Measurements from ENCODE around the gene FRRS1L.

The FRRS1L gene

GRCh38 chr9:109098171-109098959 lies 68.7 kb downstream of the FRRS1L start:
- Histone ChIP-seq H3K9ac (ENCODE audit: low read depth, low read length) (no peak overlapping the region), H3K27me3 (ENCODE audit: insufficient read depth, low read length) (no peaks in the 10 kb centered on the region), H3K27ac (ENCODE audit: low read length) (no peak overlapping the region), H3K36me3 (ENCODE audit: insufficient read depth, low read depth, low read length) (peaks cover 43% of the 10 kb centered on the region), H3K4me1 (ENCODE audit: insufficient read depth, low read length) (peaks cover 17% of the 10 kb centered on the region), H3K4me3 (ENCODE audit: low read length) (no peak overlapping the region), H3K9me3 (ENCODE audit: insufficient read depth, low read depth, low read length) (no peaks in the 10 kb centered on the region)

- no peak overlapping the region for H3K4me3 ChIP-seq (ENCODE audit: low read length)
- H3K9ac ChIP-seq (ENCODE audit: low read depth, low read length): no peak overlapping the region
- peaks cover 17% of the 10 kb centered on the region for H3K4me1 ChIP-seq (ENCODE audit: insufficient read depth, low read length)
- no peaks in the 10 kb centered on the region for H3K27me3 ChIP-seq (ENCODE audit: insufficient read depth, low read length)
- H3K9me3 ChIP-seq (ENCODE audit: insufficient read depth, low read depth, low read length): no peaks in the 10 kb centered on the region
- H3K27ac ChIP-seq (ENCODE audit: low read length): no peak overlapping the region
- peaks cover 46% of the 10 kb centered on the region for H3K36me3 ChIP-seq (ENCODE audit: insufficient read depth, low read depth, low read length)
Measured at GRCh38 chr9:109097146-109097545, 69.9 kb downstream of the FRRS1L start.

- Histone ChIP-seq H3K27me3 (ENCODE audit: insufficient read depth, low read length) (no peaks in the 10 kb centered on the region), H3K4me1 (ENCODE audit: insufficient read depth, low read length) (peaks cover 17% of the 10 kb centered on the region), H3K9me3 (ENCODE audit: insufficient read depth, low read depth, low read length) (no peaks in the 10 kb centered on the region), H3K9ac (ENCODE audit: low read depth, low read length) (no peak overlapping the region), H3K36me3 (ENCODE audit: insufficient read depth, low read depth, low read length) (peaks cover 59% of the 10 kb centered on the region), H3K4me3 (ENCODE audit: low read length) (no peak overlapping the region), H3K27ac (ENCODE audit: low read length) (no peak overlapping the region)
Measured at GRCh38 chr9:109095321-109095720, 71.7 kb downstream of the FRRS1L start.

- no peaks in the 10 kb centered on the region for H3K27me3 ChIP-seq (ENCODE audit: insufficient read depth, low read length)
- H3K27ac ChIP-seq (ENCODE audit: low read length): no peak overlapping the region
- no peak overlapping the region for H3K9ac ChIP-seq (ENCODE audit: low read depth, low read length)
- peaks cover 65% of the 10 kb centered on the region for H3K36me3 ChIP-seq (ENCODE audit: insufficient read depth, low read depth, low read length)
- no peak overlapping the region for H3K4me3 ChIP-seq (ENCODE audit: low read length)
- peaks cover 14% of the 10 kb centered on the region for H3K4me1 ChIP-seq (ENCODE audit: insufficient read depth, low read length)
- no peaks in the 10 kb centered on the region for H3K9me3 ChIP-seq (ENCODE audit: insufficient read depth, low read depth, low read length)
Measured at GRCh38 chr9:109094268-109094667, 72.8 kb downstream of the FRRS1L start.

- Histone ChIP-seq H3K9me3 (ENCODE audit: insufficient read depth, low read depth, low read length) (no peaks in the 10 kb centered on the region), H3K4me3 (ENCODE audit: low read length) (no peak overlapping the region), H3K36me3 (ENCODE audit: insufficient read depth, low read depth, low read length) (peaks cover 80% of the 10 kb centered on the region), H3K27ac (ENCODE audit: low read length) (peak overlapping the region; percentile 24), H3K27me3 (ENCODE audit: insufficient read depth, low read length) (no peaks in the 10 kb centered on the region), H3K4me1 (ENCODE audit: insufficient read depth, low read length) (no peaks in the 10 kb centered on the region), H3K9ac (ENCODE audit: low read depth, low read length) (no peak overlapping the region)
Measured at GRCh38 chr9:109092587-109092986, 74.5 kb downstream of the FRRS1L start.

GRCh38 chr9:109092051-109092580 lies 74.9 kb downstream of the FRRS1L start:
- Histone ChIP-seq H3K36me3 (ENCODE audit: insufficient read depth, low read depth, low read length) (peaks cover 83% of the 10 kb centered on the region), H3K9ac (ENCODE audit: low read depth, low read length) (no peak overlapping the region), H3K4me3 (ENCODE audit: low read length) (no peak overlapping the region), H3K9me3 (ENCODE audit: insufficient read depth, low read depth, low read length) (no peaks in the 10 kb centered on the region), H3K27me3 (ENCODE audit: insufficient read depth, low read length) (no peaks in the 10 kb centered on the region), H3K27ac (ENCODE audit: low read length) (no peak overlapping the region), H3K4me1 (ENCODE audit: insufficient read depth, low read length) (no peaks in the 10 kb centered on the region)

GRCh38 chr9:109088221-109088620 lies 78.8 kb downstream of the FRRS1L start:
- Histone ChIP-seq H3K9ac (ENCODE audit: low read depth, low read length) (no peak overlapping the region), H3K4me1 (ENCODE audit: insufficient read depth, low read length) (no peaks in the 10 kb centered on the region), H3K4me3 (ENCODE audit: low read length) (no peak overlapping the region), H3K27me3 (ENCODE audit: insufficient read depth, low read length) (no peaks in the 10 kb centered on the region), H3K36me3 (ENCODE audit: insufficient read depth, low read depth, low read length) (peaks cover 88% of the 10 kb centered on the region), H3K27ac (ENCODE audit: low read length) (no peak overlapping the region), H3K9me3 (ENCODE audit: insufficient read depth, low read depth, low read length) (no peaks in the 10 kb centered on the region)

- Histone ChIP-seq H3K27ac (ENCODE audit: low read length) (no peak overlapping the region), H3K9me3 (ENCODE audit: insufficient read depth, low read depth, low read length) (no peaks in the 10 kb centered on the region), H3K27me3 (ENCODE audit: insufficient read depth, low read length) (no peaks in the 10 kb centered on the region), H3K9ac (ENCODE audit: low read depth, low read length) (no peak overlapping the region), H3K36me3 (ENCODE audit: insufficient read depth, low read depth, low read length) (peaks cover 83% of the 10 kb centered on the region), H3K4me3 (ENCODE audit: low read length) (no peak overlapping the region), H3K4me1 (ENCODE audit: insufficient read depth, low read length) (no peaks in the 10 kb centered on the region)
Measured at GRCh38 chr9:109087795-109088194, 79.3 kb downstream of the FRRS1L start.

- Histone ChIP-seq H3K9me3 (ENCODE audit: insufficient read depth, low read depth, low read length) (no peaks in the 10 kb centered on the region), H3K36me3 (ENCODE audit: insufficient read depth, low read depth, low read length) (peaks cover 77% of the 10 kb centered on the region)
Measured at GRCh38 chr9:109086221-109086620, 80.8 kb downstream of the FRRS1L start.

GRCh38 chr9:109085510-109085909 lies 81.5 kb downstream of the FRRS1L start:
- Histone ChIP-seq H3K4me1 (ENCODE audit: insufficient read depth, low read length) (no peaks in the 10 kb centered on the region), H3K9ac (ENCODE audit: low read depth, low read length) (no peak overlapping the region), H3K9me3 (ENCODE audit: insufficient read depth, low read depth, low read length) (no peaks in the 10 kb centered on the region), H3K27ac (ENCODE audit: low read length) (no peak overlapping the region), H3K27me3 (ENCODE audit: insufficient read depth, low read length) (no peaks in the 10 kb centered on the region), H3K36me3 (ENCODE audit: insufficient read depth, low read depth, low read length) (peaks cover 77% of the 10 kb centered on the region), H3K4me3 (ENCODE audit: low read length) (no peak overlapping the region)

More at GRCh38 chr9:109086221-109086620, 80.8 kb downstream of the FRRS1L start:
- Histone ChIP-seq H3K27me3 (ENCODE audit: insufficient read depth, low read length) (no peaks in the 10 kb centered on the region), H3K27ac (ENCODE audit: low read length) (no peak overlapping the region), H3K4me1 (ENCODE audit: insufficient read depth, low read length) (no peaks in the 10 kb centered on the region), H3K4me3 (ENCODE audit: low read length) (no peak overlapping the region), H3K9ac (ENCODE audit: low read depth, low read length) (no peak overlapping the region)

GRCh38 chr9:109083813-109084405 lies 83.1 kb downstream of the FRRS1L start:
- no peak overlapping the region for H3K27ac ChIP-seq (ENCODE audit: low read length)
- no peak overlapping the region for H3K4me3 ChIP-seq (ENCODE audit: low read length)
- H3K9me3 ChIP-seq (ENCODE audit: insufficient read depth, low read depth, low read length): no peaks in the 10 kb centered on the region
- H3K36me3 ChIP-seq (ENCODE audit: insufficient read depth, low read depth, low read length): peaks cover 78% of the 10 kb centered on the region
- H3K27me3 ChIP-seq (ENCODE audit: insufficient read depth, low read length): no peaks in the 10 kb centered on the region
- H3K9ac ChIP-seq (ENCODE audit: low read depth, low read length): no peak overlapping the region
- H3K4me1 ChIP-seq (ENCODE audit: insufficient read depth, low read length): no peaks in the 10 kb centered on the region

- Histone ChIP-seq H3K27me3 (ENCODE audit: insufficient read depth, low read length) (no peaks in the 10 kb centered on the region), H3K9ac (ENCODE audit: low read depth, low read length) (no peak overlapping the region), H3K27ac (ENCODE audit: low read length) (no peak overlapping the region), H3K9me3 (ENCODE audit: insufficient read depth, low read depth, low read length) (no peaks in the 10 kb centered on the region), H3K36me3 (ENCODE audit: insufficient read depth, low read depth, low read length) (peaks cover 80% of the 10 kb centered on the region), H3K4me3 (ENCODE audit: low read length) (no peak overlapping the region), H3K4me1 (ENCODE audit: insufficient read depth, low read length) (no peaks in the 10 kb centered on the region)
Measured at GRCh38 chr9:109083141-109083540, 83.9 kb downstream of the FRRS1L start.

Data from iPS-20b (cell line).